Measurements from ENCODE around the gene PRKN.

DNA sequence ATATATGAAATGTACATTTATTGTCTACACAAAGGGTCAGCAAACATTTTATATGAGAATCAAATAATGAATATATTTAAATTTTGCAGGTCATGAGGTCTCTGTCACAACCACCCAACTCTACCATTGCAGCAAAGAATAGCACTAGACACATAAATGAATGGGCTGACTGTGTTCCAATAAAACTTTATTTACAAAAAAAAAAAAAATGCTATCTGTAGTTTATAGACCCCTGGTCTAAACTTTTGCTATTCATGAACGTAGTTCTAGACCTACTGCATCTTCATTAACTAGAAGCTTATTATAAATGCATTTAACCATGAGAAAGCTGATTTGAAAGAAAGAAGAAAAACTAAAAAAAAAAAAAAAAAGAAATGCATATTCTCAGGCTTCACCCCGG lies 842.8 kb downstream of the PRKN start:
- TF ChIP-seq, protein P1, sequence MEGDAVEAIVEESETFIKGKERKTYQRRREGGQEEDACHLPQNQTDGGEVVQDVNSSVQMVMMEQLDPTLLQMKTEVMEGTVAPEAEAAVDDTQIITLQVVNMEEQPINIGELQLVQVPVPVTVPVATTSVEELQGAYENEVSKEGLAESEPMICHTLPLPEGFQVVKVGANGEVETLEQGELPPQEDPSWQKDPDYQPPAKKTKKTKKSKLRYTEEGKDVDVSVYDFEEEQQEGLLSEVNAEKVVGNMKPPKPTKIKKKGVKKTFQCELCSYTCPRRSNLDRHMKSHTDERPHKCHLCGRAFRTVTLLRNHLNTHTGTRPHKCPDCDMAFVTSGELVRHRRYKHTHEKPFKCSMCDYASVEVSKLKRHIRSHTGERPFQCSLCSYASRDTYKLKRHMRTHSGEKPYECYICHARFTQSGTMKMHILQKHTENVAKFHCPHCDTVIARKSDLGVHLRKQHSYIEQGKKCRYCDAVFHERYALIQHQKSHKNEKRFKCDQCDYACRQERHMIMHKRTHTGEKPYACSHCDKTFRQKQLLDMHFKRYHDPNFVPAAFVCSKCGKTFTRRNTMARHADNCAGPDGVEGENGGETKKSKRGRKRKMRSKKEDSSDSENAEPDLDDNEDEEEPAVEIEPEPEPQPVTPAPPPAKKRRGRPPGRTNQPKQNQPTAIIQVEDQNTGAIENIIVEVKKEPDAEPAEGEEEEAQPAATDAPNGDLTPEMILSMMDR (IDR thresholded peaks at IDR 0.05): no peak
- no peak for TF ChIP-seq POLR2AphosphoS5 (IDR thresholded peaks at IDR 0.05; ENCODE audit: low read depth, low read length)
- TF ChIP-seq, protein P2, sequence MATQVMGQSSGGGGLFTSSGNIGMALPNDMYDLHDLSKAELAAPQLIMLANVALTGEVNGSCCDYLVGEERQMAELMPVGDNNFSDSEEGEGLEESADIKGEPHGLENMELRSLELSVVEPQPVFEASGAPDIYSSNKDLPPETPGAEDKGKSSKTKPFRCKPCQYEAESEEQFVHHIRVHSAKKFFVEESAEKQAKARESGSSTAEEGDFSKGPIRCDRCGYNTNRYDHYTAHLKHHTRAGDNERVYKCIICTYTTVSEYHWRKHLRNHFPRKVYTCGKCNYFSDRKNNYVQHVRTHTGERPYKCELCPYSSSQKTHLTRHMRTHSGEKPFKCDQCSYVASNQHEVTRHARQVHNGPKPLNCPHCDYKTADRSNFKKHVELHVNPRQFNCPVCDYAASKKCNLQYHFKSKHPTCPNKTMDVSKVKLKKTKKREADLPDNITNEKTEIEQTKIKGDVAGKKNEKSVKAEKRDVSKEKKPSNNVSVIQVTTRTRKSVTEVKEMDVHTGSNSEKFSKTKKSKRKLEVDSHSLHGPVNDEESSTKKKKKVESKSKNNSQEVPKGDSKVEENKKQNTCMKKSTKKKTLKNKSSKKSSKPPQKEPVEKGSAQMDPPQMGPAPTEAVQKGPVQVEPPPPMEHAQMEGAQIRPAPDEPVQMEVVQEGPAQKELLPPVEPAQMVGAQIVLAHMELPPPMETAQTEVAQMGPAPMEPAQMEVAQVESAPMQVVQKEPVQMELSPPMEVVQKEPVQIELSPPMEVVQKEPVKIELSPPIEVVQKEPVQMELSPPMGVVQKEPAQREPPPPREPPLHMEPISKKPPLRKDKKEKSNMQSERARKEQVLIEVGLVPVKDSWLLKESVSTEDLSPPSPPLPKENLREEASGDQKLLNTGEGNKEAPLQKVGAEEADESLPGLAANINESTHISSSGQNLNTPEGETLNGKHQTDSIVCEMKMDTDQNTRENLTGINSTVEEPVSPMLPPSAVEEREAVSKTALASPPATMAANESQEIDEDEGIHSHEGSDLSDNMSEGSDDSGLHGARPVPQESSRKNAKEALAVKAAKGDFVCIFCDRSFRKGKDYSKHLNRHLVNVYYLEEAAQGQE (IDR thresholded peaks at IDR 0.05; ENCODE audit: insufficient read depth in 1 of 2, low read depth in 2 of 2, low read length in 1 of 2): no peak
